Astrocyte of the hippocampus (primary cell): Measurements from ENCODE around the gene NBAS.
"Not testable (repeated sequence)": the region's sequence is repeated elsewhere in the genome, so short reads cannot be mapped to it uniquely, and the experiment has no call there.

Experiments used
- DNase-seq: peaks from one replicate; pipeline ENCODE4 v3.0.0; 2011; ENCODE audit warnings: low read depth, low spot score

NBAS gene

GRCh38 chr2:15412779-15413178, 148.4 kb downstream of the NBAS start:
- no peak for DNase-seq

- no peak for DNase-seq
These were observed 148.8 kb downstream of the NBAS start for GRCh38 chr2:15412309-15412708.

- no peak for DNase-seq
These were observed 150.2 kb downstream of the NBAS start for GRCh38 chr2:15410884-15411283.

- no peak for DNase-seq
These were observed 152.4 kb downstream of the NBAS start for GRCh38 chr2:15408759-15409158.

- no peak for DNase-seq
These were observed 153.5 kb downstream of the NBAS start for GRCh38 chr2:15407666-15408065.

GRCh38 chr2:15404511-15404910, 156.6 kb downstream of the NBAS start:
- DNase-seq, result not testable (repeated sequence)

- no peak for DNase-seq
These were observed 160.8 kb downstream of the NBAS start for GRCh38 chr2:15400240-15400826.

- DNase-seq, result no peak
These were observed 161.9 kb downstream of the NBAS start for GRCh38 chr2:15399241-15399640.

GRCh38 chr2:15391751-15392150, 169.4 kb downstream of the NBAS start:
- no peak for DNase-seq

GRCh38 chr2:15389895-15390294, 171.2 kb downstream of the NBAS start:
- DNase-seq, result no peak

- no peak for DNase-seq
These were observed 171.8 kb downstream of the NBAS start for GRCh38 chr2:15389326-15389700.

GRCh38 chr2:15388406-15389325, 172.5 kb downstream of the NBAS start:
- DNase-seq, result no peak

GRCh38 chr2:15385184-15385583, 175.9 kb downstream of the NBAS start:
- no peak for DNase-seq

GRCh38 chr2:15383695-15384350, 177.3 kb downstream of the NBAS start:
- no peak for DNase-seq

- DNase-seq, result no peak
These were observed 182.8 kb downstream of the NBAS start for GRCh38 chr2:15378148-15378908.

- DNase-seq, result no peak
These were observed 183.9 kb downstream of the NBAS start for GRCh38 chr2:15377202-15377601.

- DNase-seq, result no peak
These were observed 189.1 kb downstream of the NBAS start for GRCh38 chr2:15372019-15372418.

- no peak for DNase-seq
These were observed 192.0 kb downstream of the NBAS start for GRCh38 chr2:15369129-15369528.

GRCh38 chr2:15367715-15368114, 193.4 kb downstream of the NBAS start:
- DNase-seq, result no peak

GRCh38 chr2:15367205-15367604, 193.9 kb downstream of the NBAS start:
- DNase-seq, result no peak

GRCh38 chr2:15365411-15365810, 195.7 kb downstream of the NBAS start:
- no peak for DNase-seq

- no peak for DNase-seq
These were observed 196.6 kb downstream of the NBAS start for GRCh38 chr2:15364561-15364960.
